Ishikawa (cell line): ENCODE data around the gene RIOX2.

Experiments used
- CEBPB ChIP-seq: IDR thresholded peaks from 2 replicates; pipeline ENCODE4 v1.6.1; 2012
- CREB1 ChIP-seq: IDR thresholded peaks from 2 replicates; pipeline ENCODE4 v1.6.1; 2012; ENCODE audit warnings: low read depth
- EGR1 ChIP-seq: IDR thresholded peaks from 2 replicates; pipeline ENCODE4 v1.6.1; 2012
- EP300 ChIP-seq: IDR thresholded peaks from 2 replicates; pipeline ENCODE4 v1.6.1; 2012; ENCODE audit warnings: borderline replicate concordance
- FOXM1 ChIP-seq: IDR thresholded peaks from 2 replicates; pipeline ENCODE4 v1.6.1; 2012; ENCODE audit warnings: low read depth, borderline replicate concordance
- MAX ChIP-seq: IDR thresholded peaks from 2 replicates; pipeline ENCODE4 v1.6.1; 2012
- NFIC ChIP-seq: IDR thresholded peaks from 2 replicates; pipeline ENCODE4 v1.6.1; 2012
- RAD21 ChIP-seq: IDR thresholded peaks from 2 replicates; pipeline ENCODE4 v1.6.1; 2012; ENCODE audit warnings: low read depth
- REST ChIP-seq: IDR thresholded peaks from 2 replicates; pipeline ENCODE4 v1.6.1; 2012; ENCODE audit warnings: low read depth, mild to moderate bottlenecking
- TAF1 ChIP-seq: IDR thresholded peaks from 2 replicates; pipeline ENCODE4 v1.6.1; 2012; ENCODE audit warnings: low read depth, mild to moderate bottlenecking
- TCF12 ChIP-seq: IDR thresholded peaks from 2 replicates; pipeline ENCODE4 v1.6.1; 2012; ENCODE audit warnings: low read depth
- TEAD4 ChIP-seq: IDR thresholded peaks from 2 replicates; pipeline ENCODE4 v1.6.1; 2012
- USF1 ChIP-seq: IDR thresholded peaks from 2 replicates; pipeline ENCODE4 v1.6.1; 2012
- YY1 ChIP-seq: IDR thresholded peaks from 2 replicates; pipeline ENCODE4 v1.6.1; 2012; ENCODE audit warnings: low read depth
- ZBTB7A ChIP-seq: IDR thresholded peaks from 2 replicates; pipeline ENCODE4 v1.6.1; 2012; ENCODE audit warnings: low read depth

Gene RIOX2

GRCh38 chr3:97896129-97896528 lies 76.1 kb downstream of the RIOX2 start:
- TF ChIP-seq TCF12 (no peak), RAD21 (no peak), CEBPB (no peak), FOXM1 (no peak), MAX (no peak), TAF1 (no peak), REST (no peak), NFIC (no peak), TEAD4 (no peak), EGR1 (no peak), EP300 (no peak), ZBTB7A (no peak), CREB1 (no peak), USF1 (no peak), YY1 (no peak)

- TF ChIP-seq FOXM1 (no peak), TCF12 (no peak), RAD21 (no peak), TEAD4 (no peak), YY1 (no peak), CEBPB (no peak), EGR1 (no peak), NFIC (no peak), USF1 (no peak), TAF1 (no peak)
Measured at GRCh38 chr3:97895216-97895615, 77.0 kb downstream of the RIOX2 start.

- TF ChIP-seq EP300 = no peak
Measured at GRCh38 chr3:97892852-97893251, 79.4 kb downstream of the RIOX2 start.
